Upper lobe of left lung (tissue), 6 donors: ENCODE data around the gene DPY19L2. TPM values are rescaled to one million over a fixed set of nuclear protein-coding genes. Genes with fewer than 3 reads are reported as not detected.
A peak's percentile ranks its signal among the peaks of the same experiment; 100 is the strongest.
"Not testable (repeated sequence)": the region's sequence is repeated elsewhere in the genome, so short reads cannot be mapped to it uniquely, and the experiment has no call there.

Experiments used
- ATAC-seq, 2 donors: fragments of 200-7000 bp; cut with Tn5 transposase; one replicate each; pipeline ENCODE4 v1.9.1; 2022; ENCODE audit warnings: mild to moderate bottlenecking in 2 of 2, moderate library complexity in 2 of 2; ENCODE audit not compliant: low FRiP score in 2 of 2
- DNase-seq, 2 donors: peaks; one replicate each; pipeline ENCODE4 v3.0.0-alpha.2; 2019 to 2020
- H3K27ac ChIP-seq, 4 donors: fragments of 200-600 bp; sonication (generic); one replicate each; pipeline ENCODE4 v1.5.1; 2016 to 2019
- H3K27me3 ChIP-seq, 4 donors: fragments of 200-600 bp; sonication (generic); one replicate each; pipeline ENCODE4 v1.5.1; 2017 to 2019
- H3K36me3 ChIP-seq, 4 donors: fragments of 200-600 bp; sonication (generic); one replicate each; pipeline ENCODE4 v1.5.1; 2016 to 2019
- H3K4me1 ChIP-seq, 4 donors: fragments of 200-600 bp; sonication (generic); one replicate each; pipeline ENCODE4 v1.5.1; 2018 to 2019
- H3K4me3 ChIP-seq, 4 donors: fragments of 200-600 bp; sonication (generic); one replicate each; pipeline ENCODE4 v1.5.1; 2017 to 2019; ENCODE audit warnings: mild to moderate bottlenecking in 2 of 4, moderate library complexity in 1 of 4
- H3K9me3 ChIP-seq, 4 donors: fragments of 200-600 bp; sonication (generic); one replicate each; pipeline ENCODE4 v1.5.1; 2018 to 2019
- CTCF ChIP-seq, 6 experiments: fragments of 450-650 bp in 4 of 6; fragments of 200-600 bp in 2 of 6; sonication (generic) in 2 of 6; IDR thresholded peaks; one replicate each; pipeline ENCODE4 v1.5.1; 2016 to 2019; ENCODE audit warnings: antibody characterized with exemption in 6 of 6
- EP300 ChIP-seq, 4 donors: sonication (generic); formaldehyde crosslinking; IDR thresholded peaks; one replicate each; pipeline ENCODE4 v1.5.1; 2017; ENCODE audit warnings: antibody characterized with exemption in 4 of 4, control low read depth in 2 of 4
- POLR2A ChIP-seq, 4 donors: fragments of 450-650 bp; IDR thresholded peaks; one replicate each; pipeline ENCODE4 v1.5.1; 2016 to 2017; ENCODE audit warnings: antibody characterized with exemption in 4 of 4, mild to moderate bottlenecking in 2 of 4
- POLR2AphosphoS5 ChIP-seq, 2 donors: sonication (generic); formaldehyde crosslinking; IDR thresholded peaks; one replicate each; pipeline ENCODE4 v1.5.1; 2017; ENCODE audit warnings: antibody characterized with exemption in 2 of 2
- WGBS, 2 donors: methylation state at CpG; one replicate each; pipeline ENCODE4 v1.1.5; 2017 to 2018; 5-methylcytosine and 5-hydroxymethylcytosine counted together
- total RNA-seq, 6 donors: library from RNA; depleted of rRNA in 4 of 6; stranded (reverse); fragments of >200 nt in 4 of 6; gene quantifications; one replicate each; pipeline versions ENCODE4 v1.1.0 to v1.2.1, GENCODE V29; 2016 to 2021
- donor health status: DM: no; HTN: no; CAD: no; lungs with moderate emphysema.
- donor health status: DM: no; HTN: yes; CAD: no; lungs with severe emphysema.

DPY19L2 gene
- total RNA-seq, 6 donors from 2014 or later: 0.97 to 7.9 (median 2.7) TPM

- 92 to 95% methylated on average over 3 of the region's 3 CpGs for WGBS, 2 donors
- Histone ChIP-seq H3K4me1 (no peaks in the 10 kb centered on the region), H3K4me3 (no peak overlapping the region), H3K27ac (no peak overlapping the region), H3K27me3 (no peaks in the 10 kb centered on the region), H3K36me3 (no peaks in the 10 kb centered on the region), H3K9me3 (no peaks in the 10 kb centered on the region)
- TF ChIP-seq EP300 (IDR thresholded peaks at IDR 0.05) (no peak), POLR2AphosphoS5 (IDR thresholded peaks at IDR 0.05) (no peak), CTCF (IDR thresholded peaks at IDR 0.05) (no peak), POLR2A (IDR thresholded peaks at IDR 0.05) (no peak)
- ATAC-seq: no peak
- DNase-seq: no peak
Measured at GRCh38 chr12:63706336-63706735, 38.0 kb upstream of the DPY19L2 start.

DNA sequence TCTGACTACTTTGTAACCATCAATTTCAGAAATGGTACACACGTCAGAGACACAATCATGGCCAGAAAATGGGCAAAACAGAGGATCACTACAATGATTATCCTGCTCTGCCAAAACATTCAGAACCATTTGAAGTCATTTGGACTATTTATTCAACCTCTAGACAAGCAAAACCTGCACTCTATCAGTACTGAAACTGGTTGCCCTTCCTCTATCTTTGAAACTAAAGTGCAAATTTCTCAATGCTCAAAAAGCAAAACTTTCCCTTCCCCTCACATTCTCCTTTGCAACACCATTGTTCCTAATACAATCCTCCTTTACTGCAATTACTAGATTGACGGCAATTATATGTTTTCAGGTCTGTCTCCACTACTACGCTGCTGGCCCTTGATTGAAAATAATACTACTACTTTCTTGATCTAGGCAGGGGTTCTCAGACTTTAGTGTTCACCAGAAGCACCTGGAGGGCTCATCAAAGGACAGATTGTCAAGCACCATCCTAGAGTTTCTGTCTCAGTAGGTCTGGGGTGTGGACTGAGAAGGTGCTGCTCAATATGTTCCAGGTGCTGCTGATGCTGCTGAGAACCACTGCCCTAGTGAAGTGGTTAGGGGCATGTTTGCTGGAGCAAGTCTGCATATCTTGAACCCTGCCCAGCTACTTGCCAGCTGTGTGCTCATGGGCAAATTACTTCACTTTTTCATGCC is 31.5 kb upstream of the DPY19L2 start:
- H3K27ac ChIP-seq, H3K36me3 ChIP-seq, H3K9me3 ChIP-seq, DNase-seq, ATAC-seq, H3K27me3 ChIP-seq, H3K4me1 ChIP-seq, H3K4me3 ChIP-seq: not testable (repeated sequence)
- WGBS, 2 donors: 88 to 94% methylated on average over 3 of the region's 3 CpGs

GRCh38 chr12:63699011-63699410 is 30.7 kb upstream of the DPY19L2 start:
- H3K9me3 ChIP-seq, H3K4me1 ChIP-seq, DNase-seq, H3K36me3 ChIP-seq, ATAC-seq, H3K27ac ChIP-seq, H3K27me3 ChIP-seq, H3K4me3 ChIP-seq: not testable (repeated sequence)
- 60 to 63% methylated on average over 2 of the region's 2 CpGs for WGBS, 2 donors

- H3K9me3 ChIP-seq, ATAC-seq, H3K36me3 ChIP-seq, DNase-seq, H3K4me3 ChIP-seq, H3K27ac ChIP-seq, H3K4me1 ChIP-seq, H3K27me3 ChIP-seq: not testable (repeated sequence)
- WGBS, 2 donors: 69 to 76% methylated on average over 2 of the region's 2 CpGs
Measured at GRCh38 chr12:63690837-63691236, 22.5 kb upstream of the DPY19L2 start.

DNA sequence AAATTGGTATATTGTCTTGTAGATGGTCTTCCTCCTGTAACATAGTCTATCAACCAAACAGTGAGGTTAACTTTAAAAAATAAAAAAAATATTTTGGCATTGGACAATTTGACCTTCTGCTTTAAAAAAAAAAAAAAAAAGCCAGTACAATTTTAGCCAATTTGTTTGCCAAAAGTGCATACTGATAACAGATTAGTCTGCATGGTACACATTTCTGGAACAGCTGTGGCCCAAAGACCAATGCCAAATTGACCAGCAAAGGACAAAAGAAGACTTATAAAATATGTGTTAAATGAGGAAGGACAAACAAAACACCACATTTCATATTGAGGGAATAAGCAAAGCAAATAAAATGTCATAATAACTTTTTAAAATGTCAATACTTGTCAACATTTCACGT is 20.8 kb upstream of the DPY19L2 start:
- ATAC-seq, H3K9me3 ChIP-seq, H3K27ac ChIP-seq, DNase-seq, H3K27me3 ChIP-seq, H3K4me3 ChIP-seq, H3K4me1 ChIP-seq, H3K36me3 ChIP-seq: not testable (repeated sequence)
- 74 to 75% methylated on average over 1 of the region's 1 CpG for WGBS, 2 donors

DNA sequence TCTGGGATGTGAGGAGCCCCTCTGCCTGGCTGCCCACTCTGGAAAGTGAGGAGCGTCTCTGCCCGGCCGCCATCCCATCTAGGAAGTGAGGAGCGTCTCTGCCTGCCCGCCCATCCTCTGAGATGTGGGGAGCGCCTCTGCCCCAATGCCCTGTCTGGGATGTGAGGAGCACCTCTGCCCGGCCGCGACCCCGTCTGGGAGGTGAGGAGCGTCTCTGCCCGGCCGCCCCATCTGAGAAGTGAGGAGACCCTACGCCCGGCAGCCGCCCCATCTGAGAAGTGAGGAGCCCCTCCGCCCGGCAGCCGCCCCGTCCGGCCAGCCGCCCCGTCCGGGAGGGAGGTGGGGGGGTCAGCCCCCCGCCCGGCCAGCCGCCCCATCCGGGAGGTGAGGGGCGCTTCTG is 18.3 kb upstream of the DPY19L2 start:
- DNase-seq: peak in 1 of 2 donors; percentile 59
- not testable (repeated sequence) for H3K36me3 ChIP-seq, H3K9me3 ChIP-seq, H3K27me3 ChIP-seq, ATAC-seq, H3K4me3 ChIP-seq, H3K4me1 ChIP-seq, H3K27ac ChIP-seq
- 98% methylated on average over 8 of the region's 29 CpGs; no CpG with 5 or more reads in 1 of the 2 donors for WGBS, 2 donors

- ATAC-seq: not testable (repeated sequence)
- 74 to 91% methylated on average over 1 to 2 of the region's 2 CpGs for WGBS, 2 donors
Measured at GRCh38 chr12:63685789-63686188, 17.5 kb upstream of the DPY19L2 start.

DNA sequence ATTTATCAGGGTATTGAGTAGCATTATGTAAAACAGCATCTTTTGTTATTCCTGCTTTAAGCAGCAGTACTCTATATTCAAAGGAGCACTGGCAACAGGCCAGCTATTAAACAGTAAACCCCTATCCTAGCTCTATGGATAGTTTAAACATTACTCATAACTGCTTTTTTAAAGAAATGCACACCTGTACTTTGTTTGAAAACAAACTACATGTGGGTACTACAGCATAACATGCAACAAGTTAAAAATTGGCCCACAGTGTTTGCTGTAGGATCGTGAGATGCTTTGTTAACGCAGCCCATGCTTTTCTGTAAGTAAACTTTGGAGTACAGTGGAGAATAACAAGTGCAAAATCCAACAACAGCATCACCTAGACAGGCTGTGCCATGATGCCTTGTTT is 14.3 kb upstream of the DPY19L2 start:
- H3K9me3 ChIP-seq, ATAC-seq, H3K36me3 ChIP-seq, H3K4me1 ChIP-seq, H3K4me3 ChIP-seq, H3K27ac ChIP-seq, DNase-seq, H3K27me3 ChIP-seq: not testable (repeated sequence)
- WGBS, 2 donors: 66 to 91% methylated on average over 2 of the region's 2 CpGs

More at GRCh38 chr12:63685789-63686188, 17.5 kb upstream of the DPY19L2 start:
- not testable (repeated sequence) for H3K36me3 ChIP-seq, DNase-seq, H3K4me3 ChIP-seq, H3K9me3 ChIP-seq, H3K27me3 ChIP-seq, H3K4me1 ChIP-seq, H3K27ac ChIP-seq

- H3K36me3 ChIP-seq, ATAC-seq, H3K27ac ChIP-seq, DNase-seq, H3K4me1 ChIP-seq, H3K4me3 ChIP-seq, H3K27me3 ChIP-seq, H3K9me3 ChIP-seq: not testable (repeated sequence)
Measured at GRCh38 chr12:63680758-63681157, 12.5 kb upstream of the DPY19L2 start.
